Large intestine (tissue), 3 donors: ENCODE measurements around the gene TMEM201. TPM values are rescaled to one million over a fixed set of nuclear protein-coding genes. Genes with fewer than 3 reads are reported as not detected.

Source experiments
- DNase-seq, 2 donors: peaks; one replicate each; pipeline versions ENCODE4 v3.0.0 to v3.0.0-alpha.2; 2013
- H3K27ac ChIP-seq: one replicate; pipeline ENCODE4 v1.5.1; 2013; ENCODE audit warnings: low read length
- H3K27me3 ChIP-seq: 2 replicates; pipeline ENCODE4 v1.6.1; 2013; ENCODE audit warnings: low read length; ENCODE audit not compliant: control insufficient read depth, insufficient read depth
- H3K36me3 ChIP-seq: 2 replicates; pipeline ENCODE4 v1.6.1; 2013; ENCODE audit warnings: low read length; ENCODE audit not compliant: control insufficient read depth, insufficient read depth
- H3K4me1 ChIP-seq: one replicate; pipeline ENCODE4 v1.6.1; 2013; ENCODE audit warnings: low read length; ENCODE audit not compliant: control insufficient read depth, insufficient read depth
- H3K4me3 ChIP-seq: one replicate; pipeline ENCODE4 v1.5.1; 2013; ENCODE audit warnings: low read length
- H3K9me3 ChIP-seq: one replicate; pipeline ENCODE4 v1.6.1; 2013; ENCODE audit warnings: mild to moderate bottlenecking, low read depth, low read length, moderate library complexity; ENCODE audit not compliant: control insufficient read depth
- WGBS: methylation state at CpG from one replicate; pipeline ENCODE4 v1.1.5; 2013; ENCODE audit warnings: low lambda C conversion rate; ENCODE audit not compliant: insufficient coverage; 5-methylcytosine and 5-hydroxymethylcytosine counted together
- polyA plus RNA-seq: library from polyadenylated mRNA; unstranded; fragments of 120-200 nt; gene quantifications from one replicate; pipeline ENCODE4 v1.2.1, GENCODE V29; 2013

TMEM201 gene
- polyA plus RNA-seq, 1 donor: 10.5 TPM

- H3K4me3 ChIP-seq: no peak overlapping the region
- no peaks in the 10 kb centered on the region for H3K36me3 ChIP-seq
- no CpG with 5 or more reads among the region's 6 CpGs for WGBS
- H3K4me1 ChIP-seq: no peaks in the 10 kb centered on the region
- no peaks in the 10 kb centered on the region for H3K9me3 ChIP-seq
- H3K27me3 ChIP-seq: no peaks in the 10 kb centered on the region
- DNase-seq: no peak
- H3K27ac ChIP-seq: no peak overlapping the region
These were observed 50.5 kb downstream of the TMEM201 start for GRCh38 chr1:9639227-9639626.

GRCh38 chr1:9643351-9644256 is 54.9 kb downstream of the TMEM201 start:
- H3K9me3 ChIP-seq: no peaks in the 10 kb centered on the region
- no peak overlapping the region for H3K4me3 ChIP-seq
- DNase-seq: no peak
- no peaks in the 10 kb centered on the region for H3K36me3 ChIP-seq
- no peaks in the 10 kb centered on the region for H3K4me1 ChIP-seq
- no peaks in the 10 kb centered on the region for H3K27me3 ChIP-seq
- WGBS: no CpG with 5 or more reads among the region's 8 CpGs
- no peak overlapping the region for H3K27ac ChIP-seq

- Histone ChIP-seq H3K36me3 (no peaks in the 10 kb centered on the region), H3K4me1 (no peaks in the 10 kb centered on the region), H3K4me3 (no peak overlapping the region), H3K27me3 (peaks cover 13% of the 10 kb centered on the region), H3K9me3 (no peaks in the 10 kb centered on the region), H3K27ac (no peak overlapping the region)
- no peak for DNase-seq
- WGBS: 80% methylated on average over 2 of the region's 13 CpGs
These were observed 57.3 kb downstream of the TMEM201 start for GRCh38 chr1:9646037-9646436.

- H3K4me3 ChIP-seq: no peak overlapping the region
- peaks cover 32% of the 10 kb centered on the region for H3K27me3 ChIP-seq
- no peaks in the 10 kb centered on the region for H3K4me1 ChIP-seq
- 100% methylated on average over 1 of the region's 10 CpGs for WGBS
- H3K36me3 ChIP-seq: no peaks in the 10 kb centered on the region
- no peaks in the 10 kb centered on the region for H3K9me3 ChIP-seq
- no peak overlapping the region for H3K27ac ChIP-seq
- DNase-seq: no peak
These were observed 59.5 kb downstream of the TMEM201 start for GRCh38 chr1:9648171-9648570.

- H3K4me3 ChIP-seq: no peak overlapping the region
- H3K9me3 ChIP-seq: no peaks in the 10 kb centered on the region
- no CpG with 5 or more reads among the region's 3 CpGs for WGBS
- no peak overlapping the region for H3K27ac ChIP-seq
- H3K4me1 ChIP-seq: no peaks in the 10 kb centered on the region
- no peak for DNase-seq
- no peaks in the 10 kb centered on the region for H3K36me3 ChIP-seq
- H3K27me3 ChIP-seq: peaks cover 45% of the 10 kb centered on the region
These were observed 61.1 kb downstream of the TMEM201 start for GRCh38 chr1:9649769-9650168.

- Histone ChIP-seq H3K36me3 (no peaks in the 10 kb centered on the region), H3K27ac (no peak overlapping the region), H3K4me1 (no peaks in the 10 kb centered on the region), H3K27me3 (peaks cover 50% of the 10 kb centered on the region), H3K4me3 (no peak overlapping the region), H3K9me3 (no peaks in the 10 kb centered on the region)
- DNase-seq: no peak
- WGBS: no CpG with 5 or more reads among the region's 10 CpGs
These were observed 62.5 kb downstream of the TMEM201 start for GRCh38 chr1:9651220-9651564.

- H3K4me3 ChIP-seq: no peak within 1 kb of the TSS
- no peaks in the 10 kb centered on the region for H3K9me3 ChIP-seq
- WGBS: no CpG with 5 or more reads among the region's 94 CpGs
- H3K27me3 ChIP-seq: peaks cover 50% of the 10 kb centered on the region
- no peak within 1 kb of the TSS for H3K27ac ChIP-seq
- H3K36me3 ChIP-seq: no peaks in the 10 kb centered on the region
- peak in 1 of 2 donors; percentile 33 for DNase-seq
- H3K4me1 ChIP-seq: no peaks in the 10 kb centered on the region
These were observed 63.1 kb downstream of the TMEM201 start, which contains the start of gene PIK3CD for GRCh38 chr1:9651565-9652378. TSS of gene PIK3CD (plus strand) at chr1:9651731. CDS start at chr1:9710456, 58,725 bp downstream.

- H3K36me3 ChIP-seq: no peaks in the 10 kb centered on the region
- H3K4me1 ChIP-seq: no peaks in the 10 kb centered on the region
- H3K9me3 ChIP-seq: no peaks in the 10 kb centered on the region
- no peak for DNase-seq
- H3K4me3 ChIP-seq: no peak overlapping the region
- peaks cover 55% of the 10 kb centered on the region for H3K27me3 ChIP-seq
- WGBS: 0% methylated on average over 2 of the region's 55 CpGs
- H3K27ac ChIP-seq: no peak overlapping the region
These were observed 63.9 kb downstream of the TMEM201 start for GRCh38 chr1:9652379-9653209.

GRCh38 chr1:9653210-9653490 is 64.4 kb downstream of the TMEM201 start:
- H3K9me3 ChIP-seq: no peaks in the 10 kb centered on the region
- H3K4me3 ChIP-seq: no peak overlapping the region
- DNase-seq: no peak
- no peak overlapping the region for H3K27ac ChIP-seq
- peaks cover 59% of the 10 kb centered on the region for H3K27me3 ChIP-seq
- no peaks in the 10 kb centered on the region for H3K36me3 ChIP-seq
- H3K4me1 ChIP-seq: no peaks in the 10 kb centered on the region
- 28% methylated on average over 2 of the region's 11 CpGs for WGBS

GRCh38 chr1:9653491-9654050 is 64.9 kb downstream of the TMEM201 start:
- DNase-seq: no peak
- no CpG with 5 or more reads among the region's 10 CpGs for WGBS
- H3K36me3 ChIP-seq: no peaks in the 10 kb centered on the region
- H3K27me3 ChIP-seq: peaks cover 59% of the 10 kb centered on the region
- no peaks in the 10 kb centered on the region for H3K4me1 ChIP-seq
- no peak overlapping the region for H3K27ac ChIP-seq
- H3K4me3 ChIP-seq: no peak overlapping the region
- no peaks in the 10 kb centered on the region for H3K9me3 ChIP-seq
